Measurements from ENCODE around the gene PCDHA2. TPM values are rescaled to one million over a fixed set of nuclear protein-coding genes. Genes with fewer than 3 reads are reported as not detected.
"Not testable (repeated sequence)": the region's sequence is repeated elsewhere in the genome, so short reads cannot be mapped to it uniquely, and the experiment has no call there.

Gene PCDHA2
- total RNA-seq, 1 donor from 2014 or later, result 3.4 TPM

DNA sequence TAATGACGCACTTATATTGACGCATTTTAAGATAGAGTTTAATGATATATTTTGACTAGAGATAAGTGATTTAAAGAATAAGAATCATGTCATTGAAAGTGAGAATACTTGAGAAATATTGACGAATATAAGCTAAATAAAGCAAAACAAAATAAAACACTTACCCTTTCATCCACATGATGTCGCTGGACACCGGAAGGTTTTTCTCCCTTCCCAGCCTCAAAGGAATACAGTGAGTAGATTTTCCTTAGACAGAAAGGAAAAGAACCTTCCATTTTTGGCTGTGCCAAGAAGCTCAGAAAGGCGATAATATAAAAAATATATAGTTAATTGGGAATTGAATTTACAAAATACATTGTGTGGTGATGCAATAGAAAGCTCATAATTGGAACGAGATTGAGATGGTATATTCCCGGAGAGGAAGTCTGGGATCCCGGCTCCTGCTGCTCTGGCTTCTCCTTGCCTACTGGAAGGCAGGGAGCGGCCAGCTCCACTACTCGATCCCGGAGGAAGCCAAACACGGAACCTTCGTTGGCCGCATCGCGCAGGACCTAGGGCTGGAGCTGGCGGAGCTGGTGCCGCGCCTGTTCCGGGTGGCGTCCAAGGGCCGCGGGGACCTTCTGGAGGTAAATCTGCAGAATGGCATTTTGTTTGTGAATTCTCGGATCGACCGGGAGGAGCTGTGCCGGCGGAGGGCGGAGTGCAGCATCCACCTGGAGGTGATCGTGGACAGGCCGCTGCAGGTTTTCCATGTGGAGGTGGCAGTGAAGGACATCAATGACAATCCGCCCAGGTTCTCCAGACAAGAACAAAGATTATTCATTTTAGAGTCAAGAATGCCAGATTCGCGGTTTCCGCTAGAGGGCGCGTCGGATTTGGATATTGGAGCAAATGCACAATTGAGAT, 27.0 kb downstream of the PCDHA2 start, which contains the start of gene PCDHA5:
PCDHA5 (plus strand) TSS at position 239 of the 906 bp plus-strand sequence.
- no peak for DNase-seq (ENCODE audit: low spot score)

- DNase-seq (ENCODE audit: low spot score), result peak; percentile 1
These were observed 27.6 kb downstream of the PCDHA2 start for GRCh38 chr5:140822281-140822629.

- DNase-seq (ENCODE audit: low spot score), result not testable (repeated sequence)
These were observed 28.3 kb downstream of the PCDHA2 start for GRCh38 chr5:140822969-140823368.

GRCh38 chr5:140823475-140823874, 28.8 kb downstream of the PCDHA2 start:
- DNase-seq (ENCODE audit: low spot score), result no peak

- DNase-seq (ENCODE audit: low spot score), result no peak
These were observed 33.2 kb downstream of the PCDHA2 start, which contains the start of gene PCDHA6 for GRCh38 chr5:140827704-140828361. Gene PCDHA6, plus strand, starts transcription at chr5:140827960. Its CDS starts 132 bp downstream, at chr5:140828092.

GRCh38 chr5:140828362-140828737, 33.7 kb downstream of the PCDHA2 start:
- no peak for DNase-seq (ENCODE audit: low spot score)

- not testable (repeated sequence) for DNase-seq (ENCODE audit: low spot score)
These were observed 35.2 kb downstream of the PCDHA2 start for GRCh38 chr5:140829511-140830501.

DNA sequence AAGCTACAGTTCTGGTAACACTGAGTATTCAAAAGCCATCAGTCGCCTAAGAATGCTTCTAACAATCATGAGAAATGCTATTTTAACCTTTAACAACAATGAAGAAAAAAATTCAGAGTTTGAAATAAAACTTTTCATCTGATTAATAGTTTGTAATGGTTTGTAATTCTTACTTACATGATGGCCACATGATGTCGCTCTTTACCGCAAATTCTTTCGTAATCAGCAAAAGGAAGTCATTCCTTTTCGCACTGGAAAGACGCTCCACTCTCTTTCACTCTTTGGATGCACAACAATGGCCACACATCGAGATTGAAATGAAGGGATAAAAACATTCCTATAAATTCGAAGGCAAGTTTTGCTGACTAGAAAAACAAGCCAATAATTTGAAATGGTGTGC, 39.3 kb downstream of the PCDHA2 start, which contains the start of gene PCDHA7:
PCDHA7 (plus strand) TSS at position 277 of the 400 bp plus-strand sequence; CDS start at position 392, 115 bp downstream.
- no peak for DNase-seq (ENCODE audit: low spot score)

DNA sequence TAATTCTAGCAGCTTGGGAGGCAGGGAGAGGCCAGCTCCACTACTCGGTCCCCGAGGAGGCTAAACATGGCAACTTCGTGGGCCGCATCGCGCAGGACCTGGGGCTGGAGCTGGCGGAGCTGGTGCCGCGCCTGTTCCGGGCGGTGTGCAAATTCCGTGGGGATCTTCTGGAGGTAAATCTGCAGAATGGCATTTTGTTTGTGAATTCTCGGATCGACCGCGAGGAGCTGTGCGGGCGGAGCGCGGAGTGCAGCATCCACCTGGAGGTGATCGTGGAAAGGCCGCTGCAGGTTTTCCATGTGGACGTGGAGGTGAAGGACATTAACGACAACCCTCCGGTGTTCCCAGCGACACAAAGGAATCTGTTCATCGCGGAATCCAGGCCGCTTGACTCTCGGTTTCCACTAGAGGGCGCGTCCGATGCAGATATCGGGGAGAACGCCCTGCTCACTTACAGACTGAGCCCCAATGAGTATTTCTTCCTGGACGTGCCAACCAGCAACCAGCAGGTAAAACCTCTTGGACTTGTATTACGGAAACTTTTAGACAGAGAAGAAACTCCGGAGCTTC, 39.9 kb downstream of the PCDHA2 start:
- DNase-seq (ENCODE audit: low spot score), result not testable (repeated sequence)

- DNase-seq (ENCODE audit: low spot score), result no peak
These were observed 41.2 kb downstream of the PCDHA2 start for GRCh38 chr5:140835622-140836510.

DNA sequence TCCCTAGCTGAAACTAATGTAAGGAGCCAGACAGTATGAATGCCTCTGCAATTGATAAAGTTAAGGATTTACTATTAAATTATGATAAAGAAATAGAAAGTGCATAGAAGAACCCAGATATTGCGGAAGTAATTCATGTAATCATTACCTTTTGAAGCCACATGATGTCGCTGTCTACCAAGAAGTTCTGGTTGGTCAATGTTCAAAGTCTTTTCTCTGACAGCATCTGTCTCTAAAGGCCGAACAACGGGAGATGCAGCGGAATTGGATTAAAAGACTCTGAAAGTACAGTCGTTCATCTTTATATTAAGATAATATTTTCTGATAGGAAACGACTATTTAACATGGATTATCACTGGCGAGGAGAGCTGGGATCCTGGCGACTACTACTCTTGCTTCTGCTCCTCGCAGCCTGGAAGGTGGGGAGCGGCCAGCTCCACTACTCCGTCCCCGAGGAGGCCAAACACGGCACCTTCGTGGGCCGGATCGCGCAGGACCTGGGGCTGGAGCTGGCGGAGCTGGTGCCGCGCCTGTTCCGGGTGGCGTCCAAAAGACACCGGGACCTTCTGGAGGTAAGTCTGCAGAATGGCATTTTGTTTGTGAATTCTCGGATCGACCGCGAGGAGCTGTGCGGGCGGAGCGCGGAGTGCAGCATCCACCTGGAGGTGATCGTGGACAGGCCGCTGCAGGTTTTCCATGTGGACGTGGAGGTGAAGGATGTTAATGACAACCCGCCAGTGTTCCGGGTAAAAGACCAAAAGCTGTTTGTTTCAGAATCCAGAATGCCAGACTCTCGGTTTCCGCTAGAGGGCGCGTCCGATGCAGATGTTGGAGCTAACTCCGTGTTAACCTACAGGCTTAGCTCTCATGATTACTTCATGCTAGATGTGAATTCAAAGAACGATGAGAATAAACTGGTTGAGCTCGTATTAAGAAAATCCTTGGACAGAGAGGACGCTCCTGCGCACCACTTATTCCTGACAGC, 46.6 kb downstream of the PCDHA2 start, which contains the start of gene PCDHA8:
PCDHA8 (plus strand) TSS at position 210 of the 985 bp plus-strand sequence; CDS start at position 345, 135 bp downstream.
- no peak for DNase-seq (ENCODE audit: low spot score)

DNA sequence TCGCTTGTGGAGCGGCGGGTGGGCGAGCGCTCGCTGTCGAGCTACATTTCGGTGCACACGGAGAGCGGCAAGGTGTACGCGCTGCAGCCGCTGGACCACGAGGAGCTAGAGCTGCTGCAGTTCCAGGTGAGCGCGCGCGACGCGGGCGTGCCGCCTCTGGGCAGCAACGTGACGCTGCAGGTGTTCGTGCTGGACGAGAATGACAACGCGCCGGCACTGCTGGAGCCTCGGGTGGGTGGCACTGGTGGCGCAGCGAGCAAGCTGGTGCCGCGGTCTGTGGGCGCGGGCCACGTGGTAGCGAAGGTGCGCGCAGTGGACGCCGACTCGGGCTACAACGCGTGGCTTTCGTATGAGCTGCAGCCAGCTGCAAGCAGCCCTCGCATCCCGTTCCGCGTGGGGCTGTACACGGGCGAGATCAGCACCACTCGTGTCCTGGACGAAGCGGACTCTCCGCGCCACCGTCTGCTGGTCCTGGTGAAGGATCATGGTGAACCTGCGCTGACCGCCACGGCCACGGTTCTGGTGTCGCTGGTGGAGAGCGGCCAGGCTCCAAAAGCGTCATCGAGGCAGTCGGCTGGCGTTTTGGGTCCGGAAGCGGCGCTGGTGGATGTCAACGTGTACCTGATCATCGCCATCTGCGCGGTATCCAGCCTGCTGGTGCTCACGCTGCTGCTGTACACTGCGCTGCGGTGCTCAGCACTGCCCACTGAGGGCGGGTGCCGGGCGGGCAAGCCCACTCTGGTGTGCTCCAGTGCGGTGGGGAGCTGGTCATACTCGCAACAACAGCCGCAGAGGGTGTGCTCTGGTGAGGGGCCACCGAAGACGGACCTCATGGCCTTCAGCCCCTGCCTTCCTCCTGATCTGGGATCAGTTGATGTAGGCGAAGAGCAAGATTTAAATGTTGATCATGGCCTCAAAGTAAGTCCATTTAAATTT, 48.4 kb downstream of the PCDHA2 start:
- no peak for DNase-seq (ENCODE audit: low spot score)

Other genes with a start within 250 kb of the PCDHA2 start
- gene EIF4EBP3, start 247.2 kb upstream of the PCDHA2 start, total RNA-seq (ENCODE audit: insufficient read depth, low replicate concordance), result not detected
- 12.0 TPM for gene SRA1, start 237.4 kb upstream of the PCDHA2 start, total RNA-seq (ENCODE audit: insufficient read depth, low replicate concordance)
- 21.9 TPM for gene APBB3, start 230.3 kb upstream of the PCDHA2 start, total RNA-seq (ENCODE audit: insufficient read depth, low replicate concordance)
- gene SLC35A4, start 230.0 kb upstream of the PCDHA2 start, total RNA-seq (ENCODE audit: insufficient read depth, low replicate concordance), result 12.3 TPM
- gene CD14, start 161.7 kb upstream of the PCDHA2 start, total RNA-seq (ENCODE audit: insufficient read depth, low replicate concordance), result 66.7 TPM
- 7.5 TPM for gene TMCO6, start 155.4 kb upstream of the PCDHA2 start, total RNA-seq (ENCODE audit: insufficient read depth, low replicate concordance)
- 32.7 TPM for gene NDUFA2, start 147.2 kb upstream of the PCDHA2 start, total RNA-seq (ENCODE audit: insufficient read depth, low replicate concordance)
- gene IK, start 147.0 kb upstream of the PCDHA2 start, total RNA-seq (ENCODE audit: insufficient read depth, low replicate concordance), result 124 TPM
- gene WDR55, start 129.9 kb upstream of the PCDHA2 start, total RNA-seq (ENCODE audit: insufficient read depth, low replicate concordance), result 19.0 TPM
- 0.96 TPM for gene DND1, start 121.3 kb upstream of the PCDHA2 start, total RNA-seq (ENCODE audit: insufficient read depth, low replicate concordance)
- gene HARS1, start 103.5 kb upstream of the PCDHA2 start, total RNA-seq (ENCODE audit: insufficient read depth, low replicate concordance), result 31.1 TPM
- 20.0 TPM for gene HARS2, start 103.4 kb upstream of the PCDHA2 start, total RNA-seq (ENCODE audit: insufficient read depth, low replicate concordance)
- 35.4 TPM for gene ZMAT2, start 94.4 kb upstream of the PCDHA2 start, total RNA-seq (ENCODE audit: insufficient read depth, low replicate concordance)
- 5.3 TPM for gene PCDHA1, start 8.7 kb upstream of the PCDHA2 start, total RNA-seq (ENCODE audit: insufficient read depth, low replicate concordance)
- gene PCDHA3, start 6.2 kb downstream of the PCDHA2 start, total RNA-seq (ENCODE audit: insufficient read depth, low replicate concordance), result 4.3 TPM
- 1.9 TPM for gene PCDHA4, start 12.2 kb downstream of the PCDHA2 start, total RNA-seq (ENCODE audit: insufficient read depth, low replicate concordance)
- 8.4 TPM for gene PCDHA5, start 26.8 kb downstream of the PCDHA2 start, total RNA-seq (ENCODE audit: insufficient read depth, low replicate concordance)
- gene PCDHA6, start 33.1 kb downstream of the PCDHA2 start, total RNA-seq (ENCODE audit: insufficient read depth, low replicate concordance), result 3.1 TPM
- gene PCDHA7, start 39.4 kb downstream of the PCDHA2 start, total RNA-seq (ENCODE audit: insufficient read depth, low replicate concordance), result 3.9 TPM
- 6.0 TPM for gene PCDHA8, start 46.3 kb downstream of the PCDHA2 start, total RNA-seq (ENCODE audit: insufficient read depth, low replicate concordance)
- 0.96 TPM for gene PCDHA9, start 53.5 kb downstream of the PCDHA2 start, total RNA-seq (ENCODE audit: insufficient read depth, low replicate concordance)
- gene PCDHA10, start 61.0 kb downstream of the PCDHA2 start, total RNA-seq (ENCODE audit: insufficient read depth, low replicate concordance), result 2.6 TPM
- gene PCDHA11, start 74.1 kb downstream of the PCDHA2 start, total RNA-seq (ENCODE audit: insufficient read depth, low replicate concordance), result 1.2 TPM
- gene PCDHA12, start 80.5 kb downstream of the PCDHA2 start, total RNA-seq (ENCODE audit: insufficient read depth, low replicate concordance), result 2.9 TPM
- gene PCDHA13, start 87.3 kb downstream of the PCDHA2 start, total RNA-seq (ENCODE audit: insufficient read depth, low replicate concordance), result 2.6 TPM
- gene PCDHAC1, start 131.4 kb downstream of the PCDHA2 start, total RNA-seq (ENCODE audit: insufficient read depth, low replicate concordance), result 2.9 TPM
- 3.4 TPM for gene PCDHAC2, start 171.6 kb downstream of the PCDHA2 start, total RNA-seq (ENCODE audit: insufficient read depth, low replicate concordance)